Measurements from ENCODE around the gene MZB1. TPM values are rescaled to one million over a fixed set of nuclear protein-coding genes. Genes with fewer than 3 reads are reported as not detected.

MZB1 gene
- total RNA-seq, 2 donors from 2014 or later = 2.2 to 3.1 TPM

GRCh38 chr5:139404484-139404840, 14.7 kb upstream of the MZB1 start:
- ATAC-seq = no peak

GRCh38 chr5:139403787-139404483, 14.2 kb upstream of the MZB1 start, which contains the start of gene SPATA24:
Gene SPATA24 (minus strand): TSS chr5:139404089. CDS start chr5:139404060, 29 bp downstream.
- ATAC-seq = peak; percentile 93
- H3K36me3 Mint-ChIP-seq (ENCODE audit: low read depth) = no peaks in the 10 kb centered on the region
- no peaks in the 10 kb centered on the region for H3K27me3 Mint-ChIP-seq
- H3K9me3 ChIP-seq (ENCODE audit: control insufficient read depth, low read length, poor library complexity, severe bottlenecking) = no peaks in the 10 kb centered on the region
- peak within 1 kb of the TSS; percentile 97 for H3K27ac Mint-ChIP-seq
- H3K4me1 Mint-ChIP-seq = peaks cover 25% of the 10 kb centered on the region
- peak within 1 kb of the TSS; percentile 97 for H3K4me3 Mint-ChIP-seq
- DNase-seq = peak; percentile 91 to 96 (median 93)

More at GRCh38 chr5:139404484-139404840, 14.7 kb upstream of the MZB1 start:
- Mint-ChIP-seq H3K4me1 (peaks cover 25% of the 10 kb centered on the region), H3K4me3 (peak overlapping the region; percentile 97), H3K27me3 (no peaks in the 10 kb centered on the region), H3K27ac (peak overlapping the region; percentile 97), H3K36me3 (ENCODE audit: low read depth) (no peaks in the 10 kb centered on the region)
- no peak for DNase-seq
- H3K9me3 ChIP-seq (ENCODE audit: control insufficient read depth, low read length, poor library complexity, severe bottlenecking) = no peaks in the 10 kb centered on the region

- ATAC-seq (no peak), DNase-seq (no peak)
- no peaks in the 10 kb centered on the region for H3K27me3 Mint-ChIP-seq
Measured at GRCh38 chr5:139403418-139403786, 13.7 kb upstream of the MZB1 start.

GRCh38 chr5:139402561-139403158, 12.9 kb upstream of the MZB1 start:
- H3K4me1 Mint-ChIP-seq = peaks cover 25% of the 10 kb centered on the region
- H3K36me3 Mint-ChIP-seq (ENCODE audit: low read depth) = no peaks in the 10 kb centered on the region
- H3K4me3 Mint-ChIP-seq = peak overlapping the region; percentile 97
- H3K27ac Mint-ChIP-seq = peak overlapping the region; percentile 97
- DNase-seq = no peak
- H3K27me3 Mint-ChIP-seq = no peaks in the 10 kb centered on the region
- no peaks in the 10 kb centered on the region for H3K9me3 ChIP-seq (ENCODE audit: control insufficient read depth, low read length, poor library complexity, severe bottlenecking)
- no peak for ATAC-seq

More at GRCh38 chr5:139403418-139403786, 13.7 kb upstream of the MZB1 start:
- Mint-ChIP-seq H3K27ac (peak overlapping the region; percentile 97), H3K36me3 (ENCODE audit: low read depth) (no peaks in the 10 kb centered on the region), H3K4me3 (peak overlapping the region; percentile 97), H3K4me1 (peaks cover 25% of the 10 kb centered on the region)
- H3K9me3 ChIP-seq (ENCODE audit: control insufficient read depth, low read length, poor library complexity, severe bottlenecking) = no peaks in the 10 kb centered on the region

GRCh38 chr5:139401546-139401945, 11.8 kb upstream of the MZB1 start:
- no peaks in the 10 kb centered on the region for H3K36me3 Mint-ChIP-seq (ENCODE audit: low read depth)
- H3K9me3 ChIP-seq (ENCODE audit: control insufficient read depth, low read length, poor library complexity, severe bottlenecking) = no peaks in the 10 kb centered on the region
- H3K27ac Mint-ChIP-seq = no peak overlapping the region
- ATAC-seq (no peak), DNase-seq (no peak)
- peaks cover 23% of the 10 kb centered on the region for H3K4me1 Mint-ChIP-seq
- H3K4me3 Mint-ChIP-seq = no peak overlapping the region
- no peaks in the 10 kb centered on the region for H3K27me3 Mint-ChIP-seq

- ATAC-seq (no peak), DNase-seq (no peak)
- H3K27me3 Mint-ChIP-seq = no peaks in the 10 kb centered on the region
- H3K4me3 Mint-ChIP-seq = no peak overlapping the region
- peaks cover 22% of the 10 kb centered on the region for H3K4me1 Mint-ChIP-seq
- H3K36me3 Mint-ChIP-seq (ENCODE audit: low read depth) = no peaks in the 10 kb centered on the region
- no peaks in the 10 kb centered on the region for H3K9me3 ChIP-seq (ENCODE audit: control insufficient read depth, low read length, poor library complexity, severe bottlenecking)
- no peak overlapping the region for H3K27ac Mint-ChIP-seq
Measured at GRCh38 chr5:139399501-139400121, 9.9 kb upstream of the MZB1 start.

GRCh38 chr5:139397921-139398320, 8.2 kb upstream of the MZB1 start:
- Mint-ChIP-seq H3K36me3 (ENCODE audit: low read depth) (no peaks in the 10 kb centered on the region), H3K27me3 (no peaks in the 10 kb centered on the region), H3K27ac (no peak overlapping the region), H3K4me1 (peaks cover 14% of the 10 kb centered on the region), H3K4me3 (no peak overlapping the region)
- DNase-seq = no peak
- no peak for ATAC-seq
- H3K9me3 ChIP-seq (ENCODE audit: control insufficient read depth, low read length, poor library complexity, severe bottlenecking) = no peaks in the 10 kb centered on the region

GRCh38 chr5:139396691-139397090, 7.0 kb upstream of the MZB1 start:
- Mint-ChIP-seq H3K27ac (no peak overlapping the region), H3K4me3 (peak overlapping the region; percentile 65), H3K36me3 (ENCODE audit: low read depth) (no peaks in the 10 kb centered on the region), H3K27me3 (no peaks in the 10 kb centered on the region), H3K4me1 (peaks cover 14% of the 10 kb centered on the region)
- DNase-seq (no peak), ATAC-seq (no peak)
- H3K9me3 ChIP-seq (ENCODE audit: control insufficient read depth, low read length, poor library complexity, severe bottlenecking) = no peaks in the 10 kb centered on the region

- DNase-seq = no peak
- no peaks in the 10 kb centered on the region for H3K36me3 Mint-ChIP-seq (ENCODE audit: low read depth)
- H3K27me3 Mint-ChIP-seq = no peaks in the 10 kb centered on the region
- no peak for ATAC-seq
- H3K4me1 Mint-ChIP-seq = peaks cover 20% of the 10 kb centered on the region
- H3K9me3 ChIP-seq (ENCODE audit: control insufficient read depth, low read length, poor library complexity, severe bottlenecking) = no peaks in the 10 kb centered on the region
- no peak overlapping the region for H3K27ac Mint-ChIP-seq
- H3K4me3 Mint-ChIP-seq = peak overlapping the region; percentile 72
Measured at GRCh38 chr5:139395844-139396640, 6.3 kb upstream of the MZB1 start.

GRCh38 chr5:139394654-139395566, 5.2 kb upstream of the MZB1 start, which contains the start of gene PROB1:
Gene PROB1 (minus strand): TSS chr5:139395104. CDS start chr5:139395081, 23 bp downstream.
- ATAC-seq (no peak), DNase-seq (no peak)
- H3K9me3 ChIP-seq (ENCODE audit: control insufficient read depth, low read length, poor library complexity, severe bottlenecking) = no peaks in the 10 kb centered on the region
- no peaks in the 10 kb centered on the region for H3K27me3 Mint-ChIP-seq
- no peak within 1 kb of the TSS for H3K27ac Mint-ChIP-seq
- H3K4me3 Mint-ChIP-seq = peak within 1 kb of the TSS; percentile 93
- peaks cover 31% of the 10 kb centered on the region for H3K4me1 Mint-ChIP-seq
- H3K36me3 Mint-ChIP-seq (ENCODE audit: low read depth) = no peaks in the 10 kb centered on the region

GRCh38 chr5:139394123-139394653, 4.5 kb upstream of the MZB1 start:
- no peaks in the 10 kb centered on the region for H3K27me3 Mint-ChIP-seq
- H3K4me3 Mint-ChIP-seq = peak overlapping the region; percentile 93
- no peaks in the 10 kb centered on the region for H3K9me3 ChIP-seq (ENCODE audit: control insufficient read depth, low read length, poor library complexity, severe bottlenecking)
- H3K36me3 Mint-ChIP-seq (ENCODE audit: low read depth) = no peaks in the 10 kb centered on the region
- ATAC-seq (peak; percentile 39), DNase-seq (peak in 2 of 3 donors; percentile 50 to 57)
- no peak overlapping the region for H3K27ac Mint-ChIP-seq
- peaks cover 36% of the 10 kb centered on the region for H3K4me1 Mint-ChIP-seq

- peak overlapping the region; percentile 71 for H3K27ac Mint-ChIP-seq
- DNase-seq = no peak
- H3K4me3 Mint-ChIP-seq = peak overlapping the region; percentile 93
- no peaks in the 10 kb centered on the region for H3K36me3 Mint-ChIP-seq (ENCODE audit: low read depth)
- ATAC-seq = no peak
- no peaks in the 10 kb centered on the region for H3K9me3 ChIP-seq (ENCODE audit: control insufficient read depth, low read length, poor library complexity, severe bottlenecking)
- peaks cover 36% of the 10 kb centered on the region for H3K4me1 Mint-ChIP-seq
- H3K27me3 Mint-ChIP-seq = no peaks in the 10 kb centered on the region
Measured at GRCh38 chr5:139393497-139394122, 3.9 kb upstream of the MZB1 start.

Measured in T-helper 17 cell (primary cell).